ENCODE measurements around the gene TRANK1.
A peak's percentile ranks its signal among the peaks of the same experiment; 100 is the strongest.
"Not testable (repeated sequence)": the region's sequence is repeated elsewhere in the genome, so short reads cannot be mapped to it uniquely, and the experiment has no call there.

The TRANK1 gene

DNA sequence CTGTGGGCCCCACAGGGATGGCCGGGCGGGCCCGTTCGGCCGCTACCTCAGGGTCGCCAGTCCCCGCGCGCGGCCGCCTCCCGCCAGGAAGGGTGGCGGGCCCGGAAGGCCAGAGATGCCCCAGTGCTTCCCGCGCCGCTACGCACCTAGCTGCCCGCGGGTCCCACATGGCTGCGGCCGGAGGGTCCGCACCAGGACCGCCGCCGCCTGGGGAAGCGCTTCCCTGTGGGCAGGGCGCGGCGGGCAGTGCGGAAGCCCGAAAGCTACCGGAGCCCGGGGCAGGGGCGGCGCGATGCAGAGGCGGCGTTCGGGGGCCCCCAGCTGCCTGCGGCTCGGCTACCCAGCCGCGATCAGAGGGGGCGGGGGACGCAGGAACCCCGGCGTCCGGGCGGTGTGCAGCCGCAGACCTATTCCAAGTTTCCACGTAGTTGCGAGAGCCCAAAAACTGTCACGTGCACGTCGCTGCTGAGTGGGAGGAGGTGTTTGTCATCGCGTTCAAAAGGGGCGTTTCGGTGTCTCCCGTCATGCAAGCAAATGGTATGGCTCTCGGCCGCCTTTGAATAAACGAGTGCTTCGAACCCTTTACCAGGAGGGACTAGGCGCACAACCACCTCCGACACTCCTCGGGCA is at the start of gene TRANK1:
Gene TRANK1 (minus strand): TSS at position 414 of the 630 bp plus-strand sequence. CDS start 245 bp downstream, at position 169.
- DNase-seq, result peak; percentile 3

- no peak for DNase-seq
These were observed 48.8 kb upstream of the TRANK1 start, which contains the start of gene MLH1 for GRCh38 chr3:36993326-36994283. Gene MLH1, plus strand, starts transcription at chr3:36993518. Its CDS starts 30 bp downstream, at chr3:36993548.

- no peak for DNase-seq
These were observed 48.0 kb upstream of the TRANK1 start, which contains the start of gene EPM2AIP1 for GRCh38 chr3:36992806-36993325. Gene EPM2AIP1, minus strand, starts transcription at chr3:36993131. Its CDS starts 54 bp downstream, at chr3:36993077.

DNA sequence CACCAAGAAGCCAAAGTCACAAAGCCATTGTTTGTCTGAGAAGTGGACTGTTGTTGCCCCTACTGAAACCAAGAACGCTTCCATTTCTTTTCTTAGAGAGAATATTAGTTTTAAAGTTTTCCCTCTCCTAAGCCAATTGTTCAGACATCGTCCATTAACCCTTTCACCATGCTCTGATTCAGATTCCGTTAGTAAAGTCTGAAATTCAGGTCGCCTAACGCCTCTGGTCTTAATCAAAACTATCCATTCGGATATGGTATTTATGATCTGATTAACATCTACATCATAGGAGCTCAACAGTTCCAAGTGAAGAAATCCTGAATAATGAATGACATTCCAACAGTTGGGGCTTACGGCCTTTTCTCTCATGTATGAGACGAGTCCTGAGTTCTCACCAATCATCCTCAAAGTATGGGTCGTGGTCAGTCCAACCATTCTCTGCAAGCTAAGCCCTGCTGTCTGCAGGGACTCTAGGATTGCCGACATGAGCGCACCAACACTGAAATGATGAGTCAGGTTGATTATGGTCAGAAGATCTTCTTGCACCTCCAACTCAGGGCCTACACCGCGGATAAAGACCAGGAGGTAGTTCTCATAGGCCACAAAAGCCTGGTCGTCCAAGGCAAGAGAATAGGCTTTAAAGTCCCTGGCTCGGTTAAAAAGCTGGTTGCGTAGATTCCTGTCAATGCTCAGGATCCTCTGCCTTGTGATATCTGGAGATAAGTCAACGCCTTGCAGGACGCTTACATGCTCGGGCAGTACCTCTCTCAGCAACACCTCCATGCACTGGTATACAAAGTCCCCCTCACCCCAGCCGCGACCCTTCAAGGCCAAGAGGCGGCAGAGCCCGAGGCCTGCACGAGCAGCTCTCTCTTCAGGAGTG is 47.3 kb upstream of the TRANK1 start:
- no peak for DNase-seq

DNA sequence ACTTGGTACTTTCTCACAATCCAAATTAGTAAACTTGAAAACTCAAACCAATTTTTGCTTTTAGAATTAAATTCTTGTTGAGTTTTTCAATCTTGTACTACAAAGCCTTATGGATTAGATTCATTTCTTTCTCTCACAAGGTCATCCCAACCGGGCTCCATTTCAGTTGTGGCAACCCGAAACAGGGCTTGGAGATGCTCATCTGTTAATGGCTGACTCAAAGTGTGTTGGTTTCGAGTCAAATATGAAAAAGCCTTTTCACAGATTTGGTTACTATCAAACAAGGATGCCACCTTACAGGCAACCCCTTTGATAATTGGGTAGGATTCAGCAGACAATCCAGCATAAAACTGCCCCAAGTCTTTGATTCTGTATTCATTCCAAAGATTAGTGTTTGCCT is 46.3 kb upstream of the TRANK1 start:
- DNase-seq, result no peak

GRCh38 chr3:36989568-36989967 is 44.7 kb upstream of the TRANK1 start:
- no peak for DNase-seq

DNA sequence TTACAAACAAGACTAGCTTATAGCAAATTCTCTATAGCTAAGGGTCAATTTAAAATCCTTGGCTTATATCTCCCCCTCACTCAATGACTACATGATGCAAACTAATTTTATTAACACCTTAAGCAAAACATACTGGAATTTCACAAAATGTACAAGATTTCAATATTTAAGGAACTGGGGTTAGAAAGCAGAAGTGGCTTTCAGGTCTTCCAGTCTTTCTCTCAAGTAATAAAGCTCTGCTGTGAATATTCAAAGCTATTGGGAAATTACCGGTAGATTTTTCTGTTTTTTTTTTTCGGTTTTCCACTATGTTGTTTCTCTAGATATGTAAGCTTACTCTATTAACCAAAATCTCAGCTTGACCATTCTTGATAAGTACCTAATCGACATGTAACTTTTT is 44.2 kb upstream of the TRANK1 start:
- no peak for DNase-seq

GRCh38 chr3:36988356-36988755 is 43.5 kb upstream of the TRANK1 start:
- DNase-seq, result no peak

- DNase-seq, result no peak
These were observed 36.2 kb upstream of the TRANK1 start for GRCh38 chr3:36981006-36981405.

DNA sequence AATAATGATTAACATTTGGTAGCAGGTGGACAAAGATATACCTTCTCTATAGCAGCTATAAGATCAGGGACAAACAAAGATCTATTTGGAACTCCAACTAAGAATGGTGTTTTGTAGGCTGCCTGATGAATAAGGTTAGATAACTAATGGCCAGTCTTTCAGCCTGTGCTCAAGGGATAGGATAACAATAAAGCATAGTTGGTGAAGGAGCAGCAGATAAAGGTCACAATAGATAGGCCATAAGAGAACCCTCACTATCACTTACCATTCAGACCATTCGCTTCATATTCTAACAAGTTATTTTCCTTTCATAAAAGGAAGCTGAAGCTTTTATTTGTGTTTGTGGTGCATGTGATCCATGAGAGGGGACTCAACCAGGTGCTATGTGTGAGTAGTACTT is 28.3 kb upstream of the TRANK1 start:
- DNase-seq, result no peak

DNA sequence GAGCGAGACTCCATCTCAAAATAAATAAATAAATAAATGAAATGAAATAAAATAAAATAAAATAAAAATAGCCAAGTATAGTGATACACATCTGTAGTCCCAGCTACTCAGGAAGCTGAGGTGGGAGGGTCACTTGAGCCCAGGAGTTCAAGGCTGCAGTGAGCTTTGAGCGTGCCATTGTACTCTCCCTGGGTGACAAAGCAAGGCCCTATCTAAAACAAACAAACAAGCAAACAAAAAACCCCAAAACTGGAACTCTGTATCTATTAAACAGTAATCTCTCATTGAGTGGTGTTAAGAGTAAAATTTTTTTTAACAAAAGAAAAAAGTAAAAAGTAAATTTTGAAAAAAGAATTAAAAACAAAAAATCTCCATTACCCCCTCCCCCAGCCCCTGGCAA is 27.3 kb upstream of the TRANK1 start:
- DNase-seq, result no peak

DNA sequence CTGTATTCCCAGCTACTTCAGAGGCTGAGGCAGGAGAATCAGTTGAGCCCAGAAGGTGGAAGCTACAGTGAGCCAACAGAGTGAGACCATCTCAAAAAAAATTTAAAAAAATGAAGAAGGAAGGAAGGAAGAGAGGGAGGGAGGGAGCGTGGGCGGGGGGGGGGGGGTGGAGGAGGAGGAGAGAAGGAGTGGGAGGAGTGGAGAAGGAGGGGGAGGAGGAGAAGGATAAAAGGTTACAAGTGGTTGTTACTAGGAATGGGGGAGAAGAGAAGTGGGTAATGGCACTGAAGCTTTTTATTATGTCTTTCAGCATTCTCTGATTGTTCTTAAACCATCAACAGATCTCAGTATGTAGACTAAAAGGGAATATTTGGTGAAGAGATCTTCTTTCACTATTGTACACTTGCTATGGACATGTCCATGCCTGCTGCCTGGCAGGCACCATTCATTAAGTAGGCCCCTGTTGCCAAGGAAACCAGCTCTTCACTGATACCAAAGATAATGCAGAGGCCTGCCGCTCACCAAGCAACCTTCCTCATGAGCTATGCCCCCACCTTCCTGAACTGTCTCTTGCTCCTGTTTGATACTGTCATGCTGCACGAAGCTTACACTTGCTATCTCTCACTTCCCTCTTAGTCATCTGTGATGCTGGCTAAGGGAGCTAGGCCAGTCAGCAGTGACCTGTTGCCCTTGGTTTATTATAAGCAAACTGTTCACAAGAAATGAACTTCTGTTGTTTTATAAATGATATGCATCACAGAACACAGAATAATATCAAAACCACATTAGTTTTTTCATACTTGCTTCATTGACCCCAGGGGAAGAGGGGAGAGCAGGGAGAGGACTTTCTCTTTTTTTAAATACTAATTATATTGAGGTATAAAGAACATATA is 24.9 kb upstream of the TRANK1 start:
- peak; percentile 93 for DNase-seq

GRCh38 chr3:36969085-36969484 is 24.2 kb upstream of the TRANK1 start:
- no peak for DNase-seq

GRCh38 chr3:36965440-36965839 is 20.6 kb upstream of the TRANK1 start:
- DNase-seq, result peak; percentile 56

GRCh38 chr3:36964817-36965216 is 20.0 kb upstream of the TRANK1 start:
- DNase-seq, result no peak

GRCh38 chr3:36964331-36964730 is 19.5 kb upstream of the TRANK1 start:
- no peak for DNase-seq

GRCh38 chr3:36963008-36963407 is 18.2 kb upstream of the TRANK1 start:
- not testable (repeated sequence) for DNase-seq

DNA sequence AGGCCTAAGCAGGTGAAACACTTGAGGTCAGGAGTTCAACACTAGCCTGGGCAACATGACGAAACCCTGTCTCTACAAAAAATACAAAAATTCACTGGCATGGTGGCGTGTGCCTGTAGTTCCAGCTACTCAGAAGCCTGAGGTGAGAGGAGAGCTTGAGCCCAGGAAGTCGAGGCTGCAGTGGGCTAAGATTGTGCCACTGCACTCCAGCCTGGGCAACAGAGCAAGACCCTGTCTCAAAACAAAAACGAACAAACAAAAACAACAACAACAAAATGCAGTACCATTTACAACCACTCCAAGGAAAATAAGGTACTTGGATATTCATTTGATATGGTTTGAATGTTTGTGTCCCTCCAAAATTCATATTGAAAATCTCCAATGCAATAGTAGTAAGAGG is 15.6 kb upstream of the TRANK1 start:
- no peak for DNase-seq

DNA sequence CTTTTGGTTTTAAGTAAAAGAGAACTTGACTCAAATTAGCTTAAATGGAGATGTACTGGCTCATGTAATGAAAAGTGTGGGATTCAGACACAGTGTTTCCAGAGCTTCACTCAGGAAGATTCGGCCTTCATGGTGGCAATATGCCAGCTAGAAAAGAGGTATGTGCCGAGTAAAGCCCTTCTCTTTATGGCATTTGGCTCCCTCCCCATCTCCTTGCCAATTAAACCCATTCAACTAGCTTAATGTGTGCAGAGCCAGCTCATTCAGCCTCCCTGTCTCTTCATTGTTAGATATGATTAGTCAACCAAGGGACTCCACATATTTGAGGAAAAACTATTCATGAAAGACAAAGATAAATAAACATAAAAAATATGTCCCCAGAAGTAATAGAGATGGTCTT is 15.0 kb upstream of the TRANK1 start:
- DNase-seq, result no peak

GRCh38 chr3:36957862-36958686 is 13.2 kb upstream of the TRANK1 start:
- no peak for DNase-seq

DNA sequence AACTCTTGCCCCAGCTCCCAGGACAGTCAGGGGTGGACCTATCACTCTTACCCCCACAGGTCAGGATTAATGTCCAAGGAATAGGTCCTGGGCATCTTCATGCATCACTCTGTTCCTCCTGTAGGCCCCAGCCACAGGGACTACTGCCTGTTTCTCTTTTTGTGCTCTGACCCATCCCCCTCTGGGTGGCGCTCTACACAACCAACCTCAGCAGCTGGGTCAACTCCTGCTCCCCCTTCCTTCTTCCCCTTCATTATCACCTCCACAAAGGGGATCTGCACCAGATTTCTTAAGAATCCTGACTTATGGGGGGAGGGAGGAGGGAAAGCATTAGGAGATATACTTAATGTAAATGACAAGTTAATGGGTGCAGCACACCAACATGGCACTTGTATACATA is 12.2 kb upstream of the TRANK1 start:
- DNase-seq, result no peak

All from NCI-H748 treated with DMSO at 0.1 percent for 48 hours (cell line).